ENCODE measurements around the gene NOS3.

The NOS3 gene

DNA sequence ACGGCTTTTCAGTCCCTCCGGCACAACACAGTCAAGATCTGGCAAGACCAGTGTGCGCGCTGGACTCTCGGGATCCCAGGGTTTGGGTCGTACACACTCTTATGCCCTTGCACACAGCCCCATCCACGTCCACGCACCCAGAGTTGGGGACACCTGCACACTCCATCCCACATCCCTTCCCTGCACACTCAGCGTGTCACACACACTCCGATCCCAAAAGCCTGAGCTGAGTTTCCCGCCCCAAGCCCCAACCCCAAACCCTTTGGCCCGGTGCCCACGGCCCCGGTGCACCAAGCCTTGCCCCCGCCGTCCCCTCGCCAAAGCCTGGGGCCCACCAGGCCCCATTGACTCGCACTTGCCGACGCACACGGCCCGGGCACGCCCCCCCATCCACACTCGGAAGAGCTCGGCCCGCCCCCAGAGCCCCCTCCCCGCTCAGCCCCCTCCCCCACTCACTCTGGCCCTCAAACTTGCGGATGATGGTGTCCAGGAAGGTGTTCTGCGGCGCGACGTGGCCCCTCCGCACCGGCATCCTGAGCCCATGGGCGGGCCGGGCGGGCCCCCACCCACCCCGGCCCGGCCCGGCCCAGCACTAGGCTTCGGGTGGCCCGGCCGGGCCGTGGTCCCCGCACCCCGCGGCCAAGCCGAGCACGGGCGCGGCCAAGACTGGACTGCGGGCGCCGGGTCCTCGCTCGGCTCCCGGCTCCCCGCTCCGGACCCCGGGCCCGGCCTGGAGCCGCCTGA, 13.3 kb upstream of the NOS3 start:
- DNase-seq, result no peak

DNA sequence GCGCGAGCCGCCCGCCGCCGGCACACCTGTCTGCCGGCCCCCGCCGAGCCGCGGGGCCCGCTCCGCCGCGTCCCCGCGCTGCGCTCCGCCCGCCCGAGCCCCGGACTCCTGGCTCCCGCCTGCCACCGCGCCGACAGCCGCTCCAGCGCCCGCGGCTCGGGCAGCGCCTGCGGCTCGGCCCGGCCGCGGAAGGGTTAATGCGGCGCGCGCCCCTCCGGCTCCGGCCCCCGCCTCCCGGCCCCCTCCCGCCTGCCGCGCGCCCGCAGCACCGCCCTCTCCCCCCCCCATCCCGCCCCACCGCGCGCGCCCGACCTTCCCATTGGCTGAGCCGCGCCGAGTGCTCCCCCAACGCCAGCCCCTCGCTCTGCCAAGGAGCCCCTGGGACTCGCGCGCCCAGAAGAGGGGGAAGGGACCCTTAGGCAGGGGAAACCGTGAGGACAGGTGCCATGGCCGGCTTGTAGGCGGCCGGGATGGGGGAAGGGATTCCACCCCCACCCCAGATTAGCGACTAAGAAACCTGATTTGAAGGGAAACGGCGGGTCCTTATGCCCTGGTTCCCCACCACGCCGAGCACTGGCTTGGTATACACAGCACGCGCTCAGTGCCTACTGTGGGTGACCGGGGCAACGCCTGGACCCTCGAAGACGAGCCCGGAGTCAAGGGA, 12.6 kb upstream of the NOS3 start, which contains the start of gene KCNH2:
Gene KCNH2, minus strand, starts transcription at position 196 of the 664 bp plus-strand sequence. CDS start 408 bp downstream, outside the sequence.
- peak in 42 of 56 donors; percentile 20 to 74 (median 55) for DNase-seq

DNA sequence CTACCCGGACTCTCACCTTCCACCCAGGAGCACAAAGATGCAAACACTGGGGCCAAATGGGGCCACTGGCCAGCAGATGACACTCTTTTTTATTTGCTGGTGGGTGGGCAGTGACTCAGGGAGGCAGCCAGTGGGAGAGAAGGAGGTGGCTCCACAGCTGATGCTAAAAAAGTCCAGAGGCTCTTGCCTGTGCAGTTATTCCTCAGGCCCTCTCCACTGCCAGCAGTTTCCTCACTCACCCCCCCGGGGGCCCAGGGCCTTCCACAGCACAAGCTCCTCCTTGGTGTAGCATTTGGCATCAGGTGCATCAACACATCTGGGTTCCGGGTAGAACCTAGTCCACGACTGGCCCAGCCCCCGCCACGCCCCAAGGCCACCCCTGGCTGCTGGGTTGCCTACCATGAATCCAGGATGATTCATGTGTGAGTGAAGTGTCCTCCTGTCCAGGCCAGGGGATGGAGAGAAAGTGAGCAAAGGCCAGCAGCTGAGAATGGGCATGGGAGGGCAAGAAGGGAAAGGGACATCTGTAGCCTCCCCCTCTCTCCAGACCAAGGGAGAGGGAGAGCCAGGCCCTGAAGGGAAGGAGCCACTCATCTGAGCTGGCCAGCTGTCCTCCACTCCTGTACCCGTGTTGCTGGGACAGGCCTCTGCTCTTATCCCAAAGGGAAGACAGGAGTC, 11.0 kb upstream of the NOS3 start:
- no peak for DNase-seq

DNA sequence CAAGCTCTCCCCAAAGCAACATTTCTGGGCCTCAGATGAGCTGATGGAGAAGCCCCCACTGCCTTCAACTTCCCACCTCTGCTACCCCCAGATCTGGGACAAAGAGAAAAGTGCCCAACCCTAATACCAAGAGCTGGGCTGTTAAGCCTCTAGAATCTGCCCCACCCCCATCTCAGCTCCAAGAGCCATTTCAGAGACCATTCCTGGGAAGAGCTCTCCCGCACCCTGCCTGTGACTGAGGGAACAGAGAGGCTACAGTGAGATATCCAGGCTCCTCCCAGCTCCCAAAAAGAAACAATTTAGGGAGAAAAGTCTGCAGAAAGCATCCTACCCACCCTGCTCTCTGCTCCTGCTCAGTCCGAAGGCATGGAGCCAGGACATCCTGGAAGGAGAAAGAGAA, 10.2 kb upstream of the NOS3 start:
- peak in 2 of 56 donors; percentile 19 to 23 for DNase-seq

DNA sequence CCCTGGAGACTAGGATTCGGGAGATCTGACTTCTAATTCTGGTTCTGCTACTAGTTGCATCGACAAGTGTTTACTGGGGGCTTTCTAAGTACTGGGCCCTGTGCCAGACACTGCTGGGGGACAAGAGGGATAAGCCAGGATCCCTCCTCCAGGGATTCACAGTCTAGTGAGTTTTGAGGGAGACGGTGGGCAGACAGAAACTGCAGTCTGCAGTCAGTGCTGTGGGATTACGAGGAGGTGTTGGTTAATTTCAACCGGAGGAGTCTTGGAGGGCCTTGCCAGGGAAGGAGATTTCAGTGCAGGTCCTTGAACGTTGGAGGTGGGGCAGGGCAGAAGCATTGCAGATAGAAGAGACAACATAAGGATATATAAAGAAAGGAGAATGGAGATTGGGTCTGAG, 9.2 kb upstream of the NOS3 start:
- no peak for DNase-seq

DNA sequence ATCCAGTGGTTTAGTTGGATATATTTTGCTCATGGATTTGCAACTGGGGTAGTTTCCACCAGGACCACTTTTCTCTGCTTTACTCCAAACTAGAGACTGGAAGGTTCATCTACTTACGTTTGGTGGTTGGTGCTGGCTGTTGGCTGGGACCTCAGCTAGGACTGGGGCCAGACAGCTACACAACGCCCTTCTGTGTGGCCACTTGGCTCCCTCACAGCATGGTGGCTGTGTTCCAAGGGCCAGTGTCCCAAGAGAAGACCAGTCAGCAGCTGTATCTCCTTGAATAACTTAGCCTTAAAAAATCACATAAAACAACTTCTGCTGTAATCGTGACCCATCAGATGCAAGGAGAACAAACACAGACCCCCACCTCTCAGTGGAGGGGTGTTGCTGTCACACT, 8.5 kb upstream of the NOS3 start:
- peak in 54 of 56 donors; percentile 32 to 94 (median 77) for DNase-seq

- peak in 1 of 56 donors; percentile 32 for DNase-seq
Observed at GRCh38 chr7:150983893-150984368, 6.9 kb upstream of the NOS3 start.

DNA sequence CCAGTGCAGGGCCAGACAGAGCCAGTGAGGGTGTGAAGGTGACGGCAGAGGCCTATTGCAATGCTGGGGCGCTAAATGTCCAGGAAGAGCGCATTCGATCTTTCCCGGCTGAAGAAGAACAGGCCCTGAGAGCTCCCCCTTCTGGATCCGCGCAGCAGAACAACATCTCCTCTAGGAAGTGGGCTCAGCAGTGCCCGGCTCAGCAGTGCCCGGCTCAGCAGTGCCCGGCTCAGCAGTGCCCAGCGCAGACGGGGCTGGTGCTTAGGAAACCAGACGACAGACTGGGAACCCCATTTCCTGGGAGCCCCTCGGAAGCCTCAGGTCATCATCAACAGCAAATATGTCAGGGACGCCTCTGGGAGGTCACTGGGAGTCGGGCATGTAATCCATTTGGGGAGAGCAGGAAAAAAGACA, 4.7 kb upstream of the NOS3 start:
- DNase-seq, result peak in 36 of 56 donors; percentile 15 to 81 (median 44)

- no peak for DNase-seq
Observed at GRCh38 chr7:150986556-150986955, 4.3 kb upstream of the NOS3 start.

DNA sequence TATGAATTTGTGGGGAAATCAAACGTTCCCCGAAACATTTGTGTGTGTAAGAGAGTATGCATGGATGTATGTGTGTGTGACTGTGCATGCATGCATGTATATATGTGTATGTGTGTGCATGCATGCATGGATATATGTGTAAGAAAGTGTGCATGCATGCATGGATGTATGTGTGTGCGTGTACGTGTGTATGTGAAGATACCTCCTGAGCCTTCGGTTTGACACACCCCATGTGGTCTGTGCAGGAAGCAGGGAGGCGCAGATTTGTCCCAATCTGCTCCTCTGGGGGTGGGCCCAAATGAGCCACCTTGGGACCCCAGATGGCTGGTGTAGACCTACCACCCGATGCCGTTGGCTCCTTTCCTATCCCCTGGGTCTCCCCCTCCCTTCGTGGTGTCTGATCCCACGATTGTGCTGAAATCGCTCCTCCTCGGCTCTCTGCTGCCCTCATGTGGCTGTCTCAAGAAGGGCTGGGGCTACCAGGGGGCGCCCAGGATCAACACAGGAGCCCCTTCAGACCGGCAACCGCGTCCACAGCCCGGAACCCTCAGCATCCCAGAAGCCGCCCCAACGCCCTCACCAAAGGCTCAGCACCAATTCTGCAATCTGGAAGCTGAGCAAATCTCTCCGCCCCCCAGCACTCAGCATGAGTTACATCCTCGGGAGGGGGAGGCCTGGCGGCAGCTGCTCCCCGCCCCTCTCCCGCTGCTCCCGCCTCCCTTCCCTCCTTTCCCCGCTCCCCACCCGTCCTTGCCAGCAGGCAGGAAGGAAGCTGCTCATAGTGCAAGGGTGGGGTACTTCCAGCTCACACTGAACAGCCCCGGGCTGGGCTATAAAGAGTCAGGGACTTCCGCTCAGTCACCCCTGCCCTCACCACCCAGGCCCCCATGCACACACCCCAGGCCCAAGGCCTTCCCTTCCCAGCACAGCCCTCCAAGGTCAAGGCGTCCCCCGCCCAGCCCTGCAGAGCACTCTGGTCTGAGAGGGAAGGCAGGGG, 2.3 kb upstream of the NOS3 start:
- peak in 39 of 56 donors; percentile 24 to 76 (median 58) for DNase-seq

GRCh38 chr7:150989456-150989855, 1.4 kb upstream of the NOS3 start:
- no peak for DNase-seq

DNA sequence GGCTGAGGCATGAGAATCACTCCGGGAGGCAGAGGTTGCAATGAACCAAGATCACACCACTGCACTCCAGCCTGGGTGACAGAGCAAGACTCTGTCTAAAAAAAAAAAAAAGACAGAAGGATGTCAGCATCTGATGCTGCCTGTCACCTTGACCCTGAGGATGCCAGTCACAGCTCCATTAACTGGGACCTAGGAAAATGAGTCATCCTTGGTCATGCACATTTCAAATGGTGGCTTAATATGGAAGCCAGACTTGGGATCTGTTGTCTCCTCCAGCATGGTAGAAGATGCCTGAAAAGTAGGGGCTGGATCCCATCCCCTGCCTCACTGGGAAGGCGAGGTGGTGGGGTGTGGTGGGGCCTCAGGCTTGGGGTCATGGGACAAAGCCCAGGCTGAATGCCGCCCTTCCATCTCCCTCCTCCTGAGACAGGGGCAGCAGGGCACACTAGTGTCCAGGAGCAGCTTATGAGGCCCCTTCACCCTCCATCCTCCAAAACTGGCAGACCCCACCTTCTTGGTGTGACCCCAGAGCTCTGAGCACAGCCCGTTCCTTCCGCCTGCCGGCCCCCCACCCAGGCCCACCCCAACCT, 1.3 kb downstream of the NOS3 start:
- DNase-seq, result no peak

- peak in 5 of 56 donors; percentile 7 to 29 (median 13) for DNase-seq
Observed at GRCh38 chr7:150992833-150993302, 2.1 kb downstream of the NOS3 start.

GRCh38 chr7:150993511-150993910, 2.7 kb downstream of the NOS3 start:
- DNase-seq, result no peak

DNA sequence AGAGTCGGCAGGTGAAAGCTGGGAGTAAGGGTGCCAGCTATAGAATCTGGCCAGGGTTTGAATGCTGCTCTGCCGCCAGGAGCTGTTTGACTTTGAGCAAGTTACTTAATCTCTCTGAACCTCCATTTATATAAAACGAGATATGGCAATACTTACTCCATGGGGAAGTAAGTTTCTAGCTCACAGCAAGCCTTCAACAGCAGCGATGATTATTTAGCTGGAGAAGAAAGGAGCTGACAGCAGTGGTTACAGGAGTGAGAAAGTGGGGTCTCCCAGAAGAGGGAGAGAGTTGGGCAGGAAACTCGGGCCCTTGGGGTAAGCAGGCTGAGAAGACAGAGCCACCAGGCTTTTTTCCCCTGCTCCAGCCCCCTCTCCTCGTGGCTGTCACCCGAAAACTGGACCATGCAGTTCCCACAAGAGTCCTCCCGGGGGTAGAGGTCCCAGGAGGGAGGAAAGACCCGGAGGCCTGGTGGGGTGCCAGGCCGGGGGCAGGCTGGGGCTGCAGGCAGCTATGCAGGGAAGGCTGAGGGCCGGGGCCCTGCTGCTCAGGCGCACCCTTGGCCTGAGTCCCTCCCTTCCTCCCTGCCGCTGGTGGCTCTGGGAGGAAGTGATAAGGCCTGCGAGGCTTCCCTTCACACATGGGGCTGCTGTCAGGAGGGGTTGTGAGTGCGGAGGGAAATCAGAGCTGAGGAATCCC, 3.5 kb downstream of the NOS3 start:
- DNase-seq, result no peak

GRCh38 chr7:150994838-150995510, 4.2 kb downstream of the NOS3 start:
- DNase-seq, result no peak

DNA sequence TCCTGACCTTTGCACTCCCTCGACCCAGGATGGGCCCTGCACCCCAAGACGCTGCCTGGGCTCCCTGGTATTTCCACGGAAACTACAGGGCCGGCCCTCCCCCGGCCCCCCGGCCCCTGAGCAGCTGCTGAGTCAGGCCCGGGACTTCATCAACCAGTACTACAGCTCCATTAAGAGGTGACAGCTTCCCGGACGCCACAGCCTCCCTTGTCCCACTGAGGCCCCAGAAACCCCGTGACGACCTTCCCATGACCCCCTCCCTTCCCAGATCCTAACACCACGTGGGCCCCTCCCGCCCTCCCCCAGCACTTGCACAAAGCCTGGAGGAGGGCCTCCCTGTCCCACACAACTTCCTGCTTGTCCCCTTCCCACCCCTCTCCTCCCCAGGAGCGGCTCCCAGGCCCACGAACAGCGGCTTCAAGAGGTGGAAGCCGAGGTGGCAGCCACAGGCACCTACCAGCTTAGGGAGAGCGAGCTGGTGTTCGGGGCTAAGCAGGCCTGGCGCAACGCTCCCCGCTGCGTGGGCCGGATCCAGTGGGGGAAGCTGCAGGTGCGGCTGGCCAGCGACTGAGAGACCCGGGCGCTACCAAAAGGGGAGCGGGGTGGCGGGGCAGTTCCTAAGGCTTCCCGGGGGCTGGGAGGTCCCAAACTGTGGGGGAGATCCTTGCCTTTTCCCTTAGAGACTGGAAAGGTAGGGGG, 5.7 kb downstream of the NOS3 start:
- DNase-seq, result no peak

GRCh38 chr7:150997075-150997511, 6.3 kb downstream of the NOS3 start:
- DNase-seq, result no peak

Measured in amygdala (tissue), 56 donors.